ENCODE results near the gene RAVER2. TPM values are rescaled to one million over a fixed set of nuclear protein-coding genes. Genes with fewer than 3 reads are reported as not detected.

The RAVER2 gene
- total and polyA plus RNA-seq, 2 experiments from 2014 or later, result 10.8 to 24.0 TPM

- H3K36me3 ChIP-seq, result peaks cover 15% of the 10 kb centered on the region
- no peaks in the 10 kb centered on the region for H3K4me1 ChIP-seq (ENCODE audit: low read depth)
- no peak overlapping the region for H3K4me3 ChIP-seq
- TF ChIP-seq CTCF (IDR thresholded peaks at IDR 0.05; ENCODE audit: low read depth, low read length), result no peak
- no peaks in the 10 kb centered on the region for H3K27me3 ChIP-seq
- no peak for DNase-seq (ENCODE audit: low read depth in 1 of 2, low spot score in 1 of 2)
- H3K27ac ChIP-seq, result no peak overlapping the region
- H3K9me3 ChIP-seq (ENCODE audit: low read depth), result no peaks in the 10 kb centered on the region
These were observed 112.5 kb downstream of the RAVER2 start for GRCh38 chr1:64857347-64857746.

- Histone ChIP-seq H3K9me3 (ENCODE audit: low read depth) (no peaks in the 10 kb centered on the region), H3K27ac (no peak overlapping the region), H3K4me3 (no peak overlapping the region), H3K27me3 (no peaks in the 10 kb centered on the region), H3K4me1 (ENCODE audit: low read depth) (no peaks in the 10 kb centered on the region), H3K36me3 (peaks cover 19% of the 10 kb centered on the region)
- peak; percentile 24 to 76 for DNase-seq (ENCODE audit: low read depth in 1 of 2, low spot score in 1 of 2)
- peak; percentile 19 for TF ChIP-seq CTCF (IDR thresholded peaks at IDR 0.05; ENCODE audit: low read depth, low read length)
These were observed 116.7 kb downstream of the RAVER2 start for GRCh38 chr1:64861611-64862010.

GRCh38 chr1:64864018-64864940 lies 119.4 kb downstream of the RAVER2 start:
- DNase-seq (ENCODE audit: low read depth in 1 of 2, low spot score in 1 of 2), result peak in 1 of 2 donors; percentile 42
- H3K27me3 ChIP-seq, result no peaks in the 10 kb centered on the region
- no peak overlapping the region for H3K27ac ChIP-seq
- TF ChIP-seq CTCF (IDR thresholded peaks at IDR 0.05; ENCODE audit: low read depth, low read length), result no peak
- peaks cover 16% of the 10 kb centered on the region for H3K36me3 ChIP-seq
- H3K4me3 ChIP-seq, result no peak overlapping the region
- H3K9me3 ChIP-seq (ENCODE audit: low read depth), result no peaks in the 10 kb centered on the region
- no peaks in the 10 kb centered on the region for H3K4me1 ChIP-seq (ENCODE audit: low read depth)

- no peak overlapping the region for H3K27ac ChIP-seq
- H3K4me1 ChIP-seq (ENCODE audit: low read depth), result no peaks in the 10 kb centered on the region
- DNase-seq (ENCODE audit: low read depth in 1 of 2, low spot score in 1 of 2), result no peak
- H3K9me3 ChIP-seq (ENCODE audit: low read depth), result no peaks in the 10 kb centered on the region
- no peak overlapping the region for H3K4me3 ChIP-seq
- no peak for TF ChIP-seq CTCF (IDR thresholded peaks at IDR 0.05; ENCODE audit: low read depth, low read length)
- H3K27me3 ChIP-seq, result no peaks in the 10 kb centered on the region
- H3K36me3 ChIP-seq, result peaks cover 11% of the 10 kb centered on the region
These were observed 120.4 kb downstream of the RAVER2 start for GRCh38 chr1:64865105-64865757.

GRCh38 chr1:64866689-64867088 lies 121.8 kb downstream of the RAVER2 start:
- no peak for DNase-seq (ENCODE audit: low read depth in 1 of 2, low spot score in 1 of 2)
- no peaks in the 10 kb centered on the region for H3K27me3 ChIP-seq
- no peak overlapping the region for H3K27ac ChIP-seq
- peaks cover 11% of the 10 kb centered on the region for H3K36me3 ChIP-seq
- no peaks in the 10 kb centered on the region for H3K9me3 ChIP-seq (ENCODE audit: low read depth)
- H3K4me3 ChIP-seq, result no peak overlapping the region
- TF ChIP-seq CTCF (IDR thresholded peaks at IDR 0.05; ENCODE audit: low read depth, low read length), result no peak
- H3K4me1 ChIP-seq (ENCODE audit: low read depth), result no peaks in the 10 kb centered on the region

Measured in cardiac muscle cell (in vitro differentiated cells and primary cell).